ENCODE results near the gene IFI30.
"Not testable (repeated sequence)": the region's sequence is repeated elsewhere in the genome, so short reads cannot be mapped to it uniquely, and the experiment has no call there.

Gene IFI30

DNA sequence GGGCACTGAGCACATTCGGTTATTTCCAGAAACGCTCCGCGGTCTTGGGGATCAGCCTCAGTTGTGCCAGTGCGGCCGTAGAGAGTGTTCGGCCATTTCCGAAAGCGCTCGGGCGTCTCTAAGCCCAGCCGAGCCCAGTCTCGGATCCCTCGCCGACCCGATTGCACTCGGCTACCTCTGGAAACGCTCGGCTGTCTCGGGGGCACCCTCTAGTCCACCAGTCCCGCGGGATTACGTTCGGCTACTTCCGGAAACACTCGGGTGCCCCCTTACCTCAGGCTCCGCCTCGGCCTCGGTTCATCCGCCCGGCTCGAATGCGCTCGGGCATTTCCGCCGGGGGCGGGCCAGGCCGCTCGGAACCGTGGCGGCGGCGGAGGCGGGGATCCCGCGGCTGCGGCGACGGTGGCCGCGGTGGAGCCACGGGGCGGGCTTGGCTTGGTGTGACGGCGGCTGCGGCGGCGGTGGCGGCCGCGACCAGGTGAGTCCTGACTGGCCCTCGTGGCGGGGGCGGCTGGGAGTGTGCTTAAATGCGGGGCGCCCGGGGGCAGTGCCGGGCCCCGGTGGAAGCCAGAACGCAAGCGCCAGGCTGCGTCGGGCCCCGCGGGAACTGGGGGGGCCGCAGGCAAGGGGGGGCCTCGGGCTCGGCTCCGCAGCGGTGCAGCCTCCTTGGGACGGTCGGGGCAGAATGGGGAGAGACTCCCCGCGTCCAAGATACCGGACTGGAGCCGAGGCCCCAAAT is 20.6 kb upstream of the IFI30 start, which contains the start of gene PIK3R2:
Gene PIK3R2 (plus strand): TSS at position 347 of the 739 bp plus-strand sequence. CDS start 2,717 bp downstream, outside the sequence.
- peak; percentile 100 for DNase-seq

- DNase-seq, result peak; percentile 20
These were observed 20.0 kb upstream of the IFI30 start for GRCh38 chr19:18153556-18154134.

DNA sequence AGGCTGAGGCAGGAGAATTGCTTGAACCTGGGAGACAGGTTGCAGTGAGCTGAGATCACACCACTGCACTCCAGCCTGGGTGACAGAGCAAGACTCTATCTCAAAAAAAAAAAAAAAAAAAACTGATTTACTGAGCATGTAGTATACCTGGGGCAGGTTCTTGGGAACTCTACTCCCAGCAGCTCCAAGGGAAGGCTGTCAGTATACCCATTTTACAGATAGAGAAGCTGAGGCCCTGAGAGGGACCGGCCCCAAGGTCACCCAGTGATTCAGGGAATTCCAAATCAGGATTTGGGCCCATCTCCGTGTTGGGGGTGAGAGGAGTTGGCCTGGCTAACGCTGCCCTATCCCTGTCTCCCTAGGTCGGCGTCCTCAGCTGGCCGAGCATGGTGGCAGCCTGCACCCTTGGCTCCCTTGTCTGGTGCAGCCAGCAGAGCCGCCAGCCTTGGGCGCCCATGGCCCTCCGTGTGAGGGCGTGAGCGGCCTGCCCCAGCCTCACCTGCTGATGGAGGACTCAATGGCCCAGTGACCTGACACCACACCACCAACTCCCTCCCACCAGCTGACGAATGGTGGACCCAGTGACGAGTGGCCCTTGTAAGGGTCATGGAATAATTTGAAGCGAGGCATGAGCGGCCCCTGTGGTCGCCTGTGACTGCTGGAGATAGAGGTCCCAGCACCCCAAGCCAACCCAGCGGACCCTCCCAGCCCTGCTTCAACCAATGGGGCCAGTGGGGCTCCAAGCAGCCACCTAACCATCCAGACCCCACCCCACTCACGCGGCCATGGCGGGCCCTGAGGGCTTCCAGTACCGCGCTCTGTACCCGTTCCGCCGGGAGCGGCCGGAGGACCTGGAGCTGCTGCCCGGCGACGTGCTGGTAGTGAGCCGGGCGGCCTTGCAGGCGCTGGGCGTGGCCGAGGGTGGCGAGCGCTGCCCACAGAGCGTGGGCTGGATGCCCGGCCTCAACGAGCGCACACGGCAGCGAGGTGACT is 18.2 kb upstream of the IFI30 start:
- no peak for DNase-seq

GRCh38 chr19:18156268-18156667 is 17.3 kb upstream of the IFI30 start:
- no peak for DNase-seq

- DNase-seq, result no peak
These were observed 16.7 kb upstream of the IFI30 start for GRCh38 chr19:18156841-18157464.

DNA sequence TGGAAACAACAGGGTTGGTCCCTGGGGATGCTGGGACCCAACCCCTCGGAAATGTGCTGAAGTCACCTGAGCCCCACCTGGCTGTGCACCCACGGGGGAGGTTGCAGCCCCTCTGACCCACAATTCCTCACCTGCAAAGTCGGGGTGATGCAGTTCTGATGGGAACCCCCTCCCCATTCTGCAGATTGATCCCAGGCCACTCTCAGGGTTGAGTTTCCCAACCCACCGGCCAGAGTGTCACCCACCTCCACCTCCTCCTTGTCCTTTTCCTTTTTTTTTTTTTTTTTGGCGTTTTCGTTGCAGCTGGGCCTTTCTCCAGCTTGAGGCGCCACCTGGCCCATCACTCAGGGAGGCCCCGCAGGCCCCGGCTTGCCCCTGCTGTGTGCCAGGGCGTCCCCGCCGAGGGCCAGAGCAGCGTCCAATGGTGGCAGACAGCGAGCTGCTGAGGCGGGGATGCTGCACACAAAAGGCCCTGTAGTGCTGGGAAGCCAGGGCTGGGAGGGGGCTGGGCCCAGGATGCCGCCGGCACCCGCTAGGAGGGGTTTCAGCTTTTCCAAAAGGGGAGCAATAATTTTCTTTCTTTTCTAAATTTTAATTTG is 16.0 kb upstream of the IFI30 start:
- DNase-seq, result no peak

DNA sequence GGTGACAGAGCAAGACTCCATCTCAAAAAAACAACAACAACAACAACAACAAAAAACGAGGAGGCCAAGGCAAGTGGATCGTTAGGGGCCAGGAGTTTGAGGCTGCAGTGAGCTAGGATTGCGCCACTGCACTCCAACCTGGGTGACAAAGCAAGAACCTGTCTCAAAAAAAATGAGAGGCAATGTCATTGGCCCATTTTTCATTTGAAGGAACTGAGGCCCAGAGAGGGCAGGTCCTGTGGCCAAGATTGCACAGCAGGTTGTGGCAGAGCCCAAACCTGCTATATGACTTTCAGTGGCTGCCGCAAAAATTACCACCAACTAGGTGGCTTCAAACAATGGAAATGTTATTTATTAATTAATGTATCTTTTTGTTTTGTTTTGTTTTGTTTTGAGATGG is 15.1 kb upstream of the IFI30 start:
- DNase-seq, result no peak

DNA sequence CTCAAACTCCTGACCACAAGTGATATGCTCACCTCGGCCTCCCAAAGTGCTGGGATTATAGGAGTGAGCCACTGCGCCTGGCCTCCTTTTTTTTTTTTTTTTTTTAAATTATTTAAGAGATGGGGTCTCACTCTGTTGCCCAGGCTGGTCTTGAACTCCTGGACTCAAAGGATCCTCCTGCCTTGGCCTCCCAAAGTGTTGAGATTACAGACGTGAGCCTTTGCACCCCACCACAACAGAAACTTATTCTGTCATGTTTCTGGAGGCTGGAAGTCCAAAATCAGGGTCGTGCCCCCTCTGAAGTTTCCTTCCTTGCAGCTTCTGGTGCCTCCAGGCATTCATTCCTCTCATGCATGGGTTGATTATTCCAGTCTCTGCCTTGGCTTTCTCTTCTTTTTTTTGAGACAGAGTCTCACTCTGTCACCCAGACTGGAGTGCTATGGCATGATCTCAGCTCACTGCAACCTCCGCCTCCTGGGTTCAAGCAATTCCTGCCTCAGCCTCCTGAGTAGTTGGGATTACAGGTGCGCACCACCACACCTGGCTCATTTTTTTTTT is 14.5 kb upstream of the IFI30 start:
- not testable (repeated sequence) for DNase-seq

DNA sequence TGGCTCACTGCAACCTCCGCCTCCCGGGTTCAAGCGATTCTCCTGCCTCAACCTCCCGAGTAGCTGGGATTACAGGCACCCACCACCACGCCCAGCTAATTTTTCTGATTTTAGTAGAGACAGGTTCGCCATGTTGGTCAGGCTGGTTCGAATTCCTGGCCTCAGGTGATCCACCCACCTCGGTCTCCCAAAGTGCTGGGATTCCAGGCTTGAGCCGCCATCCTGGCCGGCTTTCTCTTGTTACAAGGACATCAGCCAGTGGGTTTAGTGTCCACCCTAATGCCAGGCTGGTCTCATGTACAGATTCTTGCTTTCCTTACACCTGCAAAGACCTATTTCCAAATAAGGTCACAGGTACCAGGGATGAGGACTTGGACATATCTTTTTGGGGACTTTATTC is 13.8 kb upstream of the IFI30 start:
- no peak for DNase-seq

GRCh38 chr19:18160493-18160970 is 13.1 kb upstream of the IFI30 start:
- DNase-seq, result peak; percentile 17

DNA sequence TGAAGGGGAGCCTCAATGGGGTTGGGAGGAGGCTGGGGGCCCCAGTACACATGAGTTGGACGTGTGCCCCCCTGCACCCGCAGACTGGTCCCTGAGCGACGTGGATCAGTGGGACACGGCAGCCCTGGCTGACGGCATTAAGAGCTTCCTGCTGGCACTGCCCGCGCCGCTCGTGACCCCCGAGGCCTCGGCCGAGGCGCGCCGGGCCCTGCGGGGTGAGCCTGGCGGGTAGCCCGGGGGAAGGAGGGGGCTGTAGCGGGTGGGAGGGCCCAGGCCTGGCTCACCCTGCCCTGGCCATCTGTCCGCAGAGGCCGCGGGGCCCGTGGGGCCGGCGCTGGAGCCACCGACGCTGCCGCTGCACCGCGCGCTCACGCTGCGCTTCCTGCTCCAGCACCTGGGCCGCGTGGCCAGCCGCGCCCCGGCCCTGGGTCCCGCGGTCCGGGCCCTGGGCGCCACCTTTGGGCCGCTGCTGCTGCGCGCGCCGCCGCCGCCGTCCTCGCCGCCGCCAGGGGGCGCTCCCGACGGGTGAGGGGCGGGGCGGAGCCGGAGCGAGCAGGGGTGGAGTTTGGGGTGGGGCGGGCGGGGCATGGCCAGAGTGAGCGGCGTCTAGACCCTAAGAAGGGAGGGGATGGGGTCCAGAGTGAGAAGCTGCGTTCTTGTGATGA is 12.5 kb upstream of the IFI30 start:
- peak; percentile 91 for DNase-seq

GRCh38 chr19:18161636-18162002 is 12.0 kb upstream of the IFI30 start:
- DNase-seq, result no peak

DNA sequence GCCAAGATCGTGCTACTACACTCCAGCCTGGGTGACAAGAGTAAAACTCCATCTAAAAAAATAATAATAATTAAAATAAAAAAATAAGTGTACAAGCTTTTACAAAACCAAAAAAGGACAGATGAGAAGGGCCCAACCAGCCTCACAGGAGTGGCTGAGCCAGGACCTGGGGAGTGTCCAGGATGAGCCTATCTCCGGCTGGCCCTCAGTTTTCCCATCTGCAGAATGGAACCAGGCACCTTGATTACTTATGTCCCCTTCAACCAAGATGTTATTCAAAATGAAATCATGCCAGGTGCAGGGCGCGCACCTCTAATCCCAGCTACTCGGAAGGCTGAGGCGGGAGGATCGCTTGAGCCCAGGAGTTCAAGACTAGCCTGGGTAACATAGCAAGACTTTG is 9.5 kb upstream of the IFI30 start:
- no peak for DNase-seq

- no peak for DNase-seq
These were observed 7.6 kb upstream of the IFI30 start for GRCh38 chr19:18165794-18166544.

GRCh38 chr19:18167011-18167410 is 6.6 kb upstream of the IFI30 start:
- DNase-seq, result no peak

- DNase-seq, result peak; percentile 76
These were observed 5.5 kb upstream of the IFI30 start for GRCh38 chr19:18167975-18168645.

DNA sequence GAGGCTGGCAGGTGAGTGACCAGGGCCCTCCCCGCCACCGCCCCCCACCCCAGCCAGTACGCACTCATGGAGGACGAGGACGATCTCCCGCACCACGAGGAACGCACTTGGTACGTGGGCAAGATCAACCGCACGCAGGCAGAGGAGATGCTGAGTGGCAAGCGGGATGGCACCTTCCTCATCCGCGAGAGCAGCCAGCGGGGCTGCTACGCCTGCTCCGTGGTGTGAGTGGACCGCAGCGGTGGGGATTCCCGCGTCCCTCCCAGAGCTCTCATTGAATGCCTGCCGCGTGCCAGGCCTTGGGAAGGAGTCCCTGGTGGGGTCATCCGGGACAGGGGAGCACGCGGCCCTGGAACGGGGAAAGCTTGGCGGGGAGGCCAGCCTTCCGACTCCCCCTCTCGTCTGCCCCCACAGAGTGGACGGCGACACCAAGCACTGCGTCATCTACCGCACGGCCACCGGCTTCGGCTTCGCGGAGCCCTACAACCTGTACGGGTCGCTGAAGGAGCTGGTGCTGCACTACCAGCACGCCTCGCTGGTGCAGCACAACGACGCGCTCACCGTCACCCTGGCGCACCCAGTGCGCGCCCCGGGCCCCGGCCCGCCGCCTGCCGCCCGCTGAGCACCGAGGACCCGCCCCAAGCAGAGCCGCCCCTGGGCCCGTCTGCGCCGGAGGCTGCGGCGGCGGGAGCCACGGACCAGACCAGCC is 4.8 kb upstream of the IFI30 start:
- DNase-seq, result no peak

GRCh38 chr19:18170714-18171255 is 2.8 kb upstream of the IFI30 start:
- DNase-seq, result no peak
